GM10847 (cell line): ENCODE data around the gene CCDC92.

Experiments used
- POLR2A ChIP-seq: IDR thresholded peaks from 2 replicates; pipeline ENCODE4 v1.6.1; 2011; ENCODE audit not compliant: insufficient read length; ENCODE audit errors: extremely low read depth

CCDC92 gene

DNA sequence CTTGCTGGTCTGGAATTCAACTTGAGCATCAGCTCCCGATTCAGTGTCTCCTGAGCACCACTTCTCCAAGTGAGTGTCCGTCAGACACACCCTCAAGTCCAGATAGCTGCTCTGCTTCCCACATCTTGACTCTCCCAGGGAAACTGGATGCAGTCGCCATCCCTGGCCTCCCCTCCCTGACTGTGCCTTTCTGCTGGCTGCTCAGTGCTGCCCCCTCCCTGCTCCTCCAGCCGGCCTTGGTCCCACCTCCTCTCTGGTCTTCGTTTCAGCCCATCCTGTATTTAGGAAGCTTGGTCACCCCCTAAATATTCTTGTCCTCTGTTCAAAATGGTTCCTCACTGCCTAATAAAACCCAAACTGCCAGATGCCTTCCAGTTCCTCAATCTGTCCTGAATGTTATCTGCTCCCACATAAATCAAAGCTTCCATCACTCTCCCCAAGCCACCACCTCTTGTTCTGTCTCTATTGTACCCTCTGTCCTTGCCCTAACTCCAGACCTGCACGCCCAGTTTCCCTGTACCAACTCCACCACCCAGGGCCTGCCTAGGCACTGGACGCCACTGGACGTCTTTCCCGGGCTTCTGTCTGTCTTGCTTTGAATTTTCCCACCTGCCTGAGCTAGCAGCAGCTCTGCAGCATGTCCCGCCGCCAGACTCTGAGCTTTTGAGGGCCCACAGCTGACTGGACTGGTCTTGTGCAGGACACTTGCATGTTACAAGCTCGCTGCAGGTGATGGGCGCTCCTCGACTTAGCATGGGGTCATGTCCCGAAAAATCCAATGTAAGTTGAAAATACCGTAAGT lies 33.8 kb downstream of the CCDC92 start:
- TF ChIP-seq POLR2A, result no peak

- no peak for TF ChIP-seq POLR2A
Observed at GRCh38 chr12:123937707-123938591, 34.7 kb downstream of the CCDC92 start.

DNA sequence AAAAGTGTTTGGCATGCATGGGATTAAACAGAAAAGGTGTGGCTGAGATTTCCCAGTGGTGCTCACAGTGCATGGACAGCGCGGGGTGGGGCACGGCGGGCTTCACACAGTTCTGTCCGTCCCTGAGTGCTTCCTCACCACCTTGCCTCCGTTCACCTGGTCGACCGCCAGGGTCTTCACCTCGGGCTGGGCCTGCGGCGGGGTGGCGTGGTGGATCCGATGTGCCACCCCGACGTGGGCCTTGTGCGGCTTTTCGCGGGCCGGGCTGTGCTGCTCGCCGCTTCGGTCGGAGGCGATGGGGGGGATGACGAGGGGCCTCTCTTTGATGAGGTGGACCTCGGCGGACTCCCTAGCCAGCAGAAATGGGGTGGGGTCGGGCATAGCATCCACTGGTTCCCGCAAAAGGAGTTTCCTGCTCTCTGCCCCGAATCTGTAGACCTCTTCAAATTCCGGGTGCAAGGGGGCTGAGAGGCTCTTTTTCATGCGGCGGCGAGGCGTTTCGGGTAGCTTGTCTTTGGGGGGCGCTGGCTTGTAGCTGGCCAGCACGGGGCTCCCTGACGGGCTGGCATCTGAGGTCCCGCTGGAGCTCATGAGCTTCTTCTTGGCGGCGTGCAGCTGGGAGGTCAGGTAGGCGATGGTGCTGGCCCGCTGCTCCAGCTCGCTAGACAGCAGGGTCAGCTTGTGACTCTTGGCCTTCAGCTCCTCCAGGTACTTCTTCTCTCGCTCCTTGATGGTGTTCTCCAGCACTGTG lies 35.5 kb downstream of the CCDC92 start:
- no peak for TF ChIP-seq POLR2A

DNA sequence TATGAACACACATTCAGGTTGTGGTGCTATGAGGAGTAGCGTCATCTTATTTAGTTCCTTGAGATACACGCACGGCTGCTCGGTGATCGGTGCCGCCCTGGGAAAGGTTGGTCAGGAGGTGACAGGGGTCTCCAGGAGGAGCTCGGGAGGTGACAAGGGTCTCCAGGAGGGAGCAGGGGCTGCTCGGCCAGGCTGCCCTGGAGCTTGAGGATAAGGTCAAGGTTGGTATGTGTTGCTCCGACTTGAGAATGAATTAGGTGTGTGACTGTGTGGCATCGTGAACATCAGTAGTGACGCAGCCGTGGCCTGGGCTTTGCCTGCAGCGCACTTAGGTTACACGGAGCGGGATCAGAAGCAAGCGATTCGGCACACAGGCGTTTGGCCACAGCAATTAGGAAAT lies 36.2 kb downstream of the CCDC92 start:
- no peak for TF ChIP-seq POLR2A

GRCh38 chr12:123935956-123936355 lies 36.7 kb downstream of the CCDC92 start:
- TF ChIP-seq POLR2A, result no peak

GRCh38 chr12:123934829-123935228 lies 37.8 kb downstream of the CCDC92 start:
- no peak for TF ChIP-seq POLR2A

GRCh38 chr12:123934016-123934620 lies 38.5 kb downstream of the CCDC92 start:
- TF ChIP-seq POLR2A, result no peak

- no peak for TF ChIP-seq POLR2A
Observed at GRCh38 chr12:123933214-123933613, 39.4 kb downstream of the CCDC92 start.

DNA sequence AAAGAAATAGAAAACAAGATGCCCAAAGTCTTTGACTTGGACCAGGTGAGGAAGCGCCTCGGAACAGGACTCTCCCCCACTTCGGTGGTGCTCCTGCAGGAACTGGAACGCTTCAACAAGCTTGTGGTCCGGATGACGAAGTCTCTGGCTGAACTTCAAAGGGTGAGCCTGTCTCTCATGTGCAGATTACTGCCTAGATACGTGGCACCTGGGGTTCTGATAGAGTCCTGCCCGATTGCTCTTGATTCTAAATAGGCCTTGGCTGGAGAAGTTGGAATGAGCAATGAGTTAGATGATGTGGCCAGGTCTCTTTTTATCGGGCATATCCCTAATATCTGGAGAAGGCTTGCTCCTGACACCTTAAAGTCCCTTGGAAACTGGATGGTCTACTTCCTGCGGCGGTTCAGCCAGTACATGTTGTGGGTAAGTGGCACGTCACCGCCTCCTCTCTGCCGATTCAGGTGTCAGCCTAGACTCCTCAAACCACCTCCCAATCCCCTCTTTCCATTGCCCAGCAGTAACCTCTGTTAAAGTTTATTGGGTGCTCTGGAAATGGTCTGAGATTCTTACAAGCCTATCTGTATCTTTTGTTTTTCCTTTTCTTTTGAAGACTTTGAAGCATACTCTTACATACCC lies 40.8 kb downstream of the CCDC92 start:
- no peak for TF ChIP-seq POLR2A

DNA sequence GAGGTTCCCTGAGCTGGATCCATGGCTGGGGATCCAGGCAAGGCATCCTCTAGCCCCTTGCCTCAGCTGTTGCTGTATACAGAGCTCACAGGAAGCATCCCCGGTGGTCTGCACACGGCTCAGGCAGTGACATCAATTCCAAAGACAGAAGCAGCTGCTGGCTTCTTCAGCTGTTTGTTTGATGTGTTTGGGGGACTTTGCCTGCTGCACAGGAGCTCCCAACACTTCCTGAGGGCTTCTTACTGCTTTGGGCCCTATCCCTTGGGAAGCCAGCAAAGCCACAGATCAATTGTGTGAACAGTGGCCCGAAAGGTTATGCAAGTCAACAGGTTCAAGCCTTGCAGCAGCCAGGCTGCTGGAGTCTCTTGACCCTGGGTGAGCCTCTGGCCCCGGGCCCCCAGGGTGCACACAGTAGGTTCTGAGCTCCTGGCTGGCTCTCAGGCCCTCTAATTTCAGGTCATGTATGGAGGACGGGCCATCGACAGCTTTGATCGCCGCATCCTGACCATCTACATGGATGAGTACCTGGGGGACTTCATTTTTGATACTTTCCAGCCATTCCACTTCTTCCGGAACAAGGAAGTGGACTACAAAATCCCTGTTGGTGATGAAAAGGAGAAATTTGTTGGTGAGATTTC lies 42.6 kb downstream of the CCDC92 start:
- no peak for TF ChIP-seq POLR2A

DNA sequence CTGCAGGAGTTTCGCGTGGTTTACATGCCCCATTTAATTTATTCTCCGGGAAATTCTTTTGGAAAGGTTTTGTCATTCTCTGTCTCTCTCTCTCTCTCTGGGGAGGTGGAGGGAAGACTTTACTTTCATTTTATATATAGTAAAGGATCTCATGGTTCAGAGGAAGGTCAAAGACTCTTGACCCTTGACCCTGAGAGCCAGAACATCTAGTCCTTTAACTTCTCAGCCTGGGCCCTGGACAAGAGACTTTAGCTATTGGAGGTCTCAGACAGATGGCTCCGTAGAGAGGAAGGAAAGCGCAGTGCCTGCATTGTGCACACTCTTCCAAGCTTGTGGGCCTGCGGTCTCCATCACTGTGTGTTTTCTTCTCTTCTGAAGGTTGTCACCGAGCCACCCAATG lies 43.7 kb downstream of the CCDC92 start:
- no peak for TF ChIP-seq POLR2A

DNA sequence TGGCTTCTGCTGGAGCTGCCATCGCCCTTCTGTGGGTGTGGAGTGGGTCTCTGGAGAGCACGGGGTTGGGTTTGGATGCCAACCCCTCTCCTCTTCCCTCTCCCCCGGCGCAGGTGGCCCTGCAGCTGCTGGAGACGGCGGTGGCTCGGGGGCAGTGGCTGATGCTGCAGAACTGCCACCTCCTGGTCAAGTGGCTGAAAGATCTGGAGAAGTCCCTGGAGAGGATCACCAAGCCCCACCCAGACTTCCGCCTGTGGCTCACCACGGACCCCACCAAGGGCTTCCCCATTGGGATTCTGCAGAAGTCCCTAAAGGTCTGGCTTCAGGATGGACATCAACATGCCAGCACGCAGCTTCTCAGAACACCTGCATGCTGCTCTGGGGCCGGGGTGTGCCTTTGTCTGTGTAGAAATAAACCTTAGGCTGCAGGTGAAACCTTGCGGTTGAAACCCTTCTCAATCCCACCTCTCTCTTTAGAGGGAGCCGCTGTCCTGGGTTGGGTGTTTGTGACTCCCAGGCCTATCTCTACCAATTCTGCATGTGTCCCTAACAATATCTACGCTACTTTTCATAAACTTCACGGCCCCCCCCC lies 44.3 kb downstream of the CCDC92 start:
- no peak for TF ChIP-seq POLR2A

GRCh38 chr12:123924539-123924938 lies 48.1 kb downstream of the CCDC92 start:
- TF ChIP-seq POLR2A, result no peak

- TF ChIP-seq POLR2A, result no peak
Observed at GRCh38 chr12:123923927-123924326, 48.7 kb downstream of the CCDC92 start.

GRCh38 chr12:123923038-123923437 lies 49.6 kb downstream of the CCDC92 start:
- no peak for TF ChIP-seq POLR2A
